ENCODE measurements around the gene UNKL. TPM values are rescaled to one million over a fixed set of nuclear protein-coding genes. Genes with fewer than 3 reads are reported as not detected.

UNKL gene
- total RNA-seq, 4 donors from 2014 or later, result 31.8 to 38.8 (median 35.8) TPM

DNA sequence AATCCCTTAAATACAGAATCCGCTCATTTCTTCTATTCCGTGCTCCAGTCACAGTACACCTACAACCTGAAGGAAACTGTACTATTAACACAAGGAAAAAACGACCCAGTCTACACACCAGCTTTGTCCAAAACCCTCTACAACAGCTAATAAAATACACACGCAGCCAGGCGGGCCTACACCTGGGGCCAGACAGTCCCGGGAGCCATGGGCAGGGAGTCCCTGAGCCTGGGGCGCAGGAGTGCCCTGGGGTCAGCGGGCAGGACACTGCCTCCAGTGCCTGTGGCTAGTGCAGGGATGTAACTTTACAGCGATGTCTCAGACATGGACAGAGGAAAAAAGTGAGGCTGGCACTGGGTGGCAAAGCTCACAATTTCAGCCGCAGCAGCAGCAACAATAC is 34.3 kb downstream of the UNKL start:
- ATAC-seq, result no peak
- intact Hi-C loops (cut with DNase I; ENCODE audit: low total_unique reads), result no loop called here
- H3K27me3 ChIP-seq, result no peaks in the 10 kb centered on the region
- DNase-seq, result no peak
- in situ Hi-C loops (cut with MboI; ENCODE audit: low sequenced_read_pairs in 4 of 4), result no loop called here
- H3K4me3 ChIP-seq, result peak overlapping the region in 1 of 4 donors; percentile 64
- H3K4me1 ChIP-seq, result peaks cover 10 to 20% of the 10 kb centered on the region in 2 donors
- peak overlapping the region; percentile 95 to 98 (median 98) for H3K27ac ChIP-seq
- H3K36me3 ChIP-seq, result peaks cover 0 to 9% of the 10 kb centered on the region in 2 donors
- no peaks in the 10 kb centered on the region for H3K9me3 ChIP-seq
- TF ChIP-seq, protein P1, sequence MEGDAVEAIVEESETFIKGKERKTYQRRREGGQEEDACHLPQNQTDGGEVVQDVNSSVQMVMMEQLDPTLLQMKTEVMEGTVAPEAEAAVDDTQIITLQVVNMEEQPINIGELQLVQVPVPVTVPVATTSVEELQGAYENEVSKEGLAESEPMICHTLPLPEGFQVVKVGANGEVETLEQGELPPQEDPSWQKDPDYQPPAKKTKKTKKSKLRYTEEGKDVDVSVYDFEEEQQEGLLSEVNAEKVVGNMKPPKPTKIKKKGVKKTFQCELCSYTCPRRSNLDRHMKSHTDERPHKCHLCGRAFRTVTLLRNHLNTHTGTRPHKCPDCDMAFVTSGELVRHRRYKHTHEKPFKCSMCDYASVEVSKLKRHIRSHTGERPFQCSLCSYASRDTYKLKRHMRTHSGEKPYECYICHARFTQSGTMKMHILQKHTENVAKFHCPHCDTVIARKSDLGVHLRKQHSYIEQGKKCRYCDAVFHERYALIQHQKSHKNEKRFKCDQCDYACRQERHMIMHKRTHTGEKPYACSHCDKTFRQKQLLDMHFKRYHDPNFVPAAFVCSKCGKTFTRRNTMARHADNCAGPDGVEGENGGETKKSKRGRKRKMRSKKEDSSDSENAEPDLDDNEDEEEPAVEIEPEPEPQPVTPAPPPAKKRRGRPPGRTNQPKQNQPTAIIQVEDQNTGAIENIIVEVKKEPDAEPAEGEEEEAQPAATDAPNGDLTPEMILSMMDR (IDR thresholded peaks at IDR 0.05 in 4 of 5, conservative IDR thresholded peaks at IDR 0.05 in 1 of 5), result no peak
- TF ChIP-seq POLR2A (IDR thresholded peaks at IDR 0.05), result no peak

GRCh38 chr16:1379304-1380076 is 35.0 kb downstream of the UNKL start:
- ATAC-seq (peak; percentile 70 to 72), DNase-seq (peak; percentile 42 to 70)
- Histone ChIP-seq H3K36me3 (peaks cover 0 to 5% of the 10 kb centered on the region in 2 donors), H3K27me3 (no peaks in the 10 kb centered on the region), H3K4me3 (peak overlapping the region; percentile 64 to 77 (median 70)), H3K4me1 (peaks cover 10 to 20% of the 10 kb centered on the region in 2 donors), H3K27ac (peak overlapping the region; percentile 95 to 98 (median 98)), H3K9me3 (no peaks in the 10 kb centered on the region)
- in situ Hi-C loops (cut with MboI; ENCODE audit: low sequenced_read_pairs in 4 of 4) (no loop called here), intact Hi-C loops (cut with DNase I; ENCODE audit: low total_unique reads) (loop anchor here (1.0 to 2.0 kb wide), 4 partner anchors 16 to 82 kb away; partner anchors contain the start of gene UQCC4)
- peak; percentile 76 to 85 for TF ChIP-seq POLR2A (IDR thresholded peaks at IDR 0.05)
- TF ChIP-seq, protein P1 (IDR thresholded peaks at IDR 0.05 in 4 of 5, conservative IDR thresholded peaks at IDR 0.05 in 1 of 5), result no peak

- in situ Hi-C loops (cut with MboI; ENCODE audit: low sequenced_read_pairs in 4 of 4), result no loop called here
- H3K4me3 ChIP-seq, result peak overlapping the region; percentile 64 to 77 (median 70)
- ATAC-seq (peak; percentile 83), DNase-seq (peak; percentile 87 to 96)
- peak overlapping the region; percentile 95 to 98 (median 98) for H3K27ac ChIP-seq
- no peaks in the 10 kb centered on the region for H3K27me3 ChIP-seq
- H3K4me1 ChIP-seq, result peaks cover 10 to 20% of the 10 kb centered on the region in 2 donors
- intact Hi-C loops (cut with DNase I; ENCODE audit: low total_unique reads), result loop anchor here (1.0 to 2.0 kb wide), 4 partner anchors 16 to 82 kb away; partner anchors contain the start of gene UQCC4
- no peaks in the 10 kb centered on the region for H3K9me3 ChIP-seq
- TF ChIP-seq, protein P1 (IDR thresholded peaks at IDR 0.05 in 4 of 5, conservative IDR thresholded peaks at IDR 0.05 in 1 of 5), result no peak
- TF ChIP-seq POLR2A (IDR thresholded peaks at IDR 0.05), result no peak
- peaks cover 0 to 4% of the 10 kb centered on the region in 2 donors for H3K36me3 ChIP-seq
Observed at GRCh38 chr16:1378804-1379303, 35.6 kb downstream of the UNKL start.

- intact Hi-C loops (cut with DNase I; ENCODE audit: low total_unique reads) (loop anchor here (2.0 kb wide), 2 partner anchors 31 to 43 kb away; partner anchors contain the start of gene UQCC4), in situ Hi-C loops (cut with MboI; ENCODE audit: low sequenced_read_pairs in 4 of 4) (no loop called here)
- peak; percentile 6 to 23 for ATAC-seq
Observed at GRCh38 chr16:1378087-1378803, 36.3 kb downstream of the UNKL start.

More at GRCh38 chr16:1378087-1378803, 36.3 kb downstream of the UNKL start:
- TF ChIP-seq POLR2A (IDR thresholded peaks at IDR 0.05), result no peak
- TF ChIP-seq, protein P1 (IDR thresholded peaks at IDR 0.05 in 4 of 5, conservative IDR thresholded peaks at IDR 0.05 in 1 of 5), result no peak
- Histone ChIP-seq H3K9me3 (no peaks in the 10 kb centered on the region), H3K4me1 (peaks cover 10 to 20% of the 10 kb centered on the region in 2 donors), H3K27me3 (no peaks in the 10 kb centered on the region), H3K4me3 (peak overlapping the region; percentile 64 to 77 (median 70)), H3K27ac (peak overlapping the region; percentile 95 to 98 (median 98)), H3K36me3 (peaks cover 0 to 4% of the 10 kb centered on the region in 2 donors)
- no peak for DNase-seq
